Subcutaneous adipose tissue (tissue), 4 donors: ENCODE results near the gene SPRTN. TPM values are rescaled to one million over a fixed set of nuclear protein-coding genes. Genes with fewer than 3 reads are reported as not detected.

Experiments
- total RNA-seq, 4 donors: library from RNA; depleted of rRNA; stranded (reverse); fragments of >200 nt; gene quantifications; one replicate each; pipeline ENCODE4 v1.1.0, GENCODE V29; 2016
- TF ChIP-seq, protein P1 (sequence below): fragments of 450-650 bp; IDR thresholded peaks from one replicate; pipeline ENCODE4 v1.5.1; 2016; ENCODE audit warnings: low read depth, mild to moderate bottlenecking, control low read depth, antibody characterized with exemption, moderate library complexity

Gene SPRTN
- total RNA-seq, 4 donors from 2014 or later, result 9.4 to 17.6 (median 15.9) TPM

DNA sequence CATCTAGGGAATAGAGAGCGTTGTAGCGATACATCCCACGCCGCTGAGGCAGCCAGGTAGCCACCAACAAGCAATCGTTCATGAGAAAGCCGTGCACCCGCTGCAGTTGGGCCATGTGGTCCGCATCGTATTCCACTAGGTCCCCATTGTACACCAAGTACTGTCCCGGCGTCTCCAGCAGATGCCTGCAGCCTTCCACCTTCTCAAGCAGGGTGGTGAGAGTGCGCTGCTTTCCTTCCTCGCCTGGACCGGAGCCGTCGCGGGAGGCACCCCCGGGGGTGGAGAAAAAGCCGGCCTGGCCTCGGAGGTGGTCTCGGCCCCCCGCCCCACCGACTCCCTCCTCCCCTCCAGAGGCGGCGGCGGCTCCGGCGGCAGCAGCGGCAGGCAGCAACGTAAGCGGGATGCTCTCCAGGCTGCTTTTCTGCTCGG is 1.0 kb upstream of the SPRTN start:
- TF ChIP-seq, protein P1, sequence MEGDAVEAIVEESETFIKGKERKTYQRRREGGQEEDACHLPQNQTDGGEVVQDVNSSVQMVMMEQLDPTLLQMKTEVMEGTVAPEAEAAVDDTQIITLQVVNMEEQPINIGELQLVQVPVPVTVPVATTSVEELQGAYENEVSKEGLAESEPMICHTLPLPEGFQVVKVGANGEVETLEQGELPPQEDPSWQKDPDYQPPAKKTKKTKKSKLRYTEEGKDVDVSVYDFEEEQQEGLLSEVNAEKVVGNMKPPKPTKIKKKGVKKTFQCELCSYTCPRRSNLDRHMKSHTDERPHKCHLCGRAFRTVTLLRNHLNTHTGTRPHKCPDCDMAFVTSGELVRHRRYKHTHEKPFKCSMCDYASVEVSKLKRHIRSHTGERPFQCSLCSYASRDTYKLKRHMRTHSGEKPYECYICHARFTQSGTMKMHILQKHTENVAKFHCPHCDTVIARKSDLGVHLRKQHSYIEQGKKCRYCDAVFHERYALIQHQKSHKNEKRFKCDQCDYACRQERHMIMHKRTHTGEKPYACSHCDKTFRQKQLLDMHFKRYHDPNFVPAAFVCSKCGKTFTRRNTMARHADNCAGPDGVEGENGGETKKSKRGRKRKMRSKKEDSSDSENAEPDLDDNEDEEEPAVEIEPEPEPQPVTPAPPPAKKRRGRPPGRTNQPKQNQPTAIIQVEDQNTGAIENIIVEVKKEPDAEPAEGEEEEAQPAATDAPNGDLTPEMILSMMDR, result no peak

DNA sequence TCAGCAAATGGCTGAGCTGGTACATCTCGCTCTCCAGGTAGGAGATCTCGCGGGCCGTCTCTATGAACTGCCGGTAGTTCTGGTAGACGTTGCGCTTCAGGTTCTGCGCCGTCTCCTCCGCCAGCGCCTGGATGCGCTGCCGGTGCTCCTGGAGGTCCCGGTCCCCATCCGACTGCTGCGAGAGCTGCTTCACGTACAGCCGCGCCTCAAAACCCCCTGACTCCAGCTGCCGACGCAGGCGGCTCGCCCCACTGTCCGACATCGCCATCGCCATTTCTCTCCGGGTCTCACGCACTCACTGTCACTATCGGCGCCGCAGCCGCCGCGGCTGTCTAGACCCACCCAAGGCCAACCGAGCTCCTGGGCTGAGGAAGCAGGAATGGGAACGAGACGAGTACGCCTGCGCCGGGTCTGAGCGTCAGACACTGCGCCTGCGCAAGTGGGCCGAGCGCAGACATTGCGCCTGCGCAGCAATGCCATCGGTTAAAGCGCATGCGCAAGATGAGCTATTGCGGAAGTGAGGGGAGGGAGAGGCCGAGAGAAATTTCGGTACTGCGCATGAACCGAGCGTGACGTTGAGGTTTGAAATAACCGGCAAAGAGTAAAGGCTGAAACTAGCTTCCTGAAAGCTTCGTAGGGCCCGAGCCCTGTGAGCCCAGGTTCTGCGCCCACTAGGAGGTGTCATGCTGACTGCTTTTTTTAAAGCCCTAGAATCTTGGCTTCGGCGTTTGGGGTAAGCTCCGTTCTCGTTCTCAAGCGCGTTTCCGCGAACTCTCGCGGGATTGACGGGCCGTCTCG is 422 bp upstream of the SPRTN start, which contains the start of gene EXOC8:
EXOC8 (minus strand) TSS at position 381 of the 798 bp plus-strand sequence; CDS start at position 274, 107 bp downstream.
- TF ChIP-seq, protein P1, result no peak

DNA sequence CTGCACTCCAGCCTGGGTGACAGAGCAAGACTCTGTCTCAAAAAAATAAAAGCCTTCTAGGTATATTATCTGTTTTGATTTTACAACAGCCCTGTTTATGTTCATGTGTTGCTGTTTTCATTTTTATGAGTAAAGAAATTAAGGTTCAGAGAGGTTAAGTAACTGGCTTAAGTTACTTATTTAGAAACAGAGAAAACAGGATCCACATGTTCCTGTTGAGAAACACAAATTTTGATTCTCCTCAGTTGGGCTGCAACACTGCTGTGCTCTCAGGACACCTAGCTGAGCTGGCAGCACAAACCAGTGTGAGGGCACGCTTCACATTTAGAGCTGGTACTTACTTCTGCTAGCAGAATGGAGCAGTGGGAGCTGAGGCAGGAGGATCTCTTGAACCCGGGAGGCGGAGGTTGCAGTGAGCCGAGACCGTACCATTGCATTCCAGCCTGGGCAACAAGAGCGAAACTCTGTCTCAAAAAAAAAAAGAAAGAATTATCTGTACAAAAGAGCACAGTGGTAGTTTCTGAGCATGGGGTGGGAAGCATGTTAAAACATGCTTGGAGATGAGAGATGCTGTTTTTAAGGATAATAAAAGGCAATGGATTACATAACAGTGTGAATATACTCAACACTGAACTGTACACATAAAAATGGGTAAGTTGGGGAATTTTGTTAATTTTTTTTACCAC is 2.4 kb downstream of the SPRTN start:
- TF ChIP-seq, protein P1, result no peak

DNA sequence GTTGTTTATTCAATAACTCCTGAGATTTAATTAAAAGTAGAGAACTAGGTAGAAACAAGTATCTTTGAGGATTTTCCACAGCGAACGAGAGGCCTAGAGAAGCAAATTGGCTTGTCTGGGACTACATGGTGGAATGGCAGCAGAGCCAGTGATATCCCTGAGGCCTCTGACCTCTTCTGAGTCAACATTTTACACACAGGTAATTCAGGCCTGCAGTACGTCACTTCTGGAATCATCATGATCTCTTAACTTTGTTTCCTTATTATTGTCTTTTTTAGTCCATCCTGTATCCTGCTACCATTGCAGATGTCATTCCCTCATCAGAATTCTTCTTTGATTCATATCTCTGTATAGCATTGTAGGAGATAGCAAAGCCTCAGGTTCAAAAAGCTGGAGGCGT is 9.9 kb downstream of the SPRTN start:
- TF ChIP-seq, protein P1, result no peak

DNA sequence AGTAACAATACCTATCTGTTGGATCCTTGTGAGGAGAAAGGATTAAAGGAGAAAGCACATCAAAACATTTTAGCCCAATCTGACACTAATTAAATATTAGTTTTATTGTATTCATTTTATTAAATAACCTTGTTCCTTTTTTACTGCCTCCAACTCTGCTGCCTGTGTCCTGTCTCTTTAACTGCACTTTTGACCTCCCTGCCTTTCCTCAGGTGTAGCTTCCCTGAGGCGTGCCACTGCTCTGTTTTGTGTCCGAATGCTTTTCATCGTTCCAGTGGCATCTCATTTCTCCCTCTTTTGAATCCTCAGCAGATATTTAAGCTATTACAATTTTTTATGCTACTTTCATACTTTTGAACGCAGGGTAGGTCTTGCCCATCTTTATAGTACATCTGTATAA is 10.3 kb downstream of the SPRTN start:
- TF ChIP-seq, protein P1, result no peak

DNA sequence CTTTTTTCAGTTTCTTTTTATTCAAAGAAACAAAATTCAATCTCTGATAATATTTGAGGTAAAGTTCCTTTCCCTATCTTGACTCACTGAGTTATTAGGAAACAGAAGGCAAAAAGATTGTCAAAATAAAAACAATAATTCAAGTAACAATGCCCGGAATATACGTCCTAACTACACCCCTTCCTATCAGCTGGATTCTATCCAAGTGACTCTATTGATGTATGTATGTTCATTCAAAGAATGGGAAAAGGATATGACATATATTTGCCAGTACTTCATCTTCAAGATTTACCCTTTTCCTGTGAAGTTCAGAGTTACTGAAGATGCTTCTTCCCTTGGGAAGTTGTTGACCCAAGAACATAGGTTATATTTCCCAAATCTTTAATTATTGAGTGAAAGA is 13.7 kb downstream of the SPRTN start:
- TF ChIP-seq, protein P1, result no peak

DNA sequence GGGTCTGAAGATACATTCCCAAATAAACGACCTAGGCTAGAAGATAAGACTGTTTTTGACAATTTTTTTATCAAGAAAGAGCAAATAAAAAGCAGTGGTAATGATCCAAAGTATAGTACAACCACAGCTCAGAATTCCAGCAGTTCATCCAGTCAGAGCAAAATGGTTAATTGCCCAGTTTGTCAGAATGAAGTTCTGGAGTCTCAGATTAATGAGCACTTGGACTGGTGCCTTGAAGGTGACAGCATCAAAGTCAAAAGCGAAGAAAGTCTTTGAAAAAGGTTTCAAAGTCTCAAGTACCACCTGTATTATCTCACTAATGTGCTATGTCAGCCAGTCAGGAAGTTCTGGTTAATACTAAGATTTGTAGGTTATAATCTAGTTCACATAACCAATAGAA is 15.0 kb downstream of the SPRTN start:
- TF ChIP-seq, protein P1, result no peak
